ENCODE results near the gene PLEKHA5. TPM values are rescaled to one million over a fixed set of nuclear protein-coding genes. Genes with fewer than 3 reads are reported as not detected.

PLEKHA5 gene
- total RNA-seq, 1 donor from 2014 or later, result 30.2 TPM

DNA sequence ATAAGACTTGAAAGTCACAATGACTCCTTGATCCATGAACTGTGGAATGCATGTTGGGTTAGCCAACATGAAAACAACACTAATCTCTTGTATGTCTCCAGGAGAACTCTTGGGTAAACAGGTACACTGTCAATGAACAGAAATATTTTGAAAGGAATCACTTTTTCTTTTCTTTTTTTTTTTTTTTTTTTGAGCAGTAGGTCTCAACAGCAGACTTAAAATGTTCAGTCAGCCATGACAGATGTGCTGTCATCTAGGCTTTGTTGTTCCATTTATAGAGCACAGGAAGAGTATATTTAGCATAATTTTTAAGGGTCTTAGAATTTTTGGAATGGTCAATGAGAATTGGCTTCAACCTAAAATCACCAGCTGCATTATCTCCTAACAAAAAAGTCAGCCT, 2.3 kb upstream of the PLEKHA5 start:
- Mint-ChIP-seq H3K36me3 (ENCODE audit: low read depth, unreplicated experiment) (peaks cover 11% of the 10 kb centered on the region), H3K4me1 (ENCODE audit: unreplicated experiment) (peaks cover 13% of the 10 kb centered on the region), H3K4me3 (ENCODE audit: unreplicated experiment) (no peak overlapping the region), H3K9me3 (ENCODE audit: unreplicated experiment) (no peaks in the 10 kb centered on the region), H3K27me3 (ENCODE audit: unreplicated experiment) (peaks cover 5% of the 10 kb centered on the region), H3K27ac (ENCODE audit: unreplicated experiment) (no peak overlapping the region)
- TF ChIP-seq, protein P1, sequence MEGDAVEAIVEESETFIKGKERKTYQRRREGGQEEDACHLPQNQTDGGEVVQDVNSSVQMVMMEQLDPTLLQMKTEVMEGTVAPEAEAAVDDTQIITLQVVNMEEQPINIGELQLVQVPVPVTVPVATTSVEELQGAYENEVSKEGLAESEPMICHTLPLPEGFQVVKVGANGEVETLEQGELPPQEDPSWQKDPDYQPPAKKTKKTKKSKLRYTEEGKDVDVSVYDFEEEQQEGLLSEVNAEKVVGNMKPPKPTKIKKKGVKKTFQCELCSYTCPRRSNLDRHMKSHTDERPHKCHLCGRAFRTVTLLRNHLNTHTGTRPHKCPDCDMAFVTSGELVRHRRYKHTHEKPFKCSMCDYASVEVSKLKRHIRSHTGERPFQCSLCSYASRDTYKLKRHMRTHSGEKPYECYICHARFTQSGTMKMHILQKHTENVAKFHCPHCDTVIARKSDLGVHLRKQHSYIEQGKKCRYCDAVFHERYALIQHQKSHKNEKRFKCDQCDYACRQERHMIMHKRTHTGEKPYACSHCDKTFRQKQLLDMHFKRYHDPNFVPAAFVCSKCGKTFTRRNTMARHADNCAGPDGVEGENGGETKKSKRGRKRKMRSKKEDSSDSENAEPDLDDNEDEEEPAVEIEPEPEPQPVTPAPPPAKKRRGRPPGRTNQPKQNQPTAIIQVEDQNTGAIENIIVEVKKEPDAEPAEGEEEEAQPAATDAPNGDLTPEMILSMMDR (IDR thresholded peaks at IDR 0.05; ENCODE audit: unreplicated experiment), result no peak
- no peak for DNase-seq (ENCODE audit: low spot score)

DNA sequence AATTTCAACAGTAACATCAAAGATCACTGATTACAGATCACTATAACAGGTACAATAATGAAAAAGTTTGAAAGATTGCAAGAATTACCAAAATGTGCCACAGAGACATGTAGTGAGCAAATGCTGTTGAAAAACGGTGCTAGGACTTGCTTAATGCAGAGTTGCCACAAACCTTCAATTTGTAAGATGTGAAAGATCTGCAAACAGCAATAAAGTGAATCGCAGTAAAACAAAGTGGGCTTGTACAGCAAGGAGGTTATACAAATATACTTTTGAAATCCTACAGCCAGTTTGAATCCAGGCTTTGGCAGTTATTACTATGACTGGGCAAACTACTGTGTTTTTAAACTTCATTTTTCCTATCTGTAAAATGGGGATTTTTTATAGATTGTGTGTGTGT, 1.0 kb upstream of the PLEKHA5 start:
- Mint-ChIP-seq H3K36me3 (ENCODE audit: low read depth, unreplicated experiment) (peaks cover 11% of the 10 kb centered on the region), H3K27ac (ENCODE audit: unreplicated experiment) (no peak overlapping the region), H3K9me3 (ENCODE audit: unreplicated experiment) (no peaks in the 10 kb centered on the region), H3K4me3 (ENCODE audit: unreplicated experiment) (peak overlapping the region; percentile 90), H3K27me3 (ENCODE audit: unreplicated experiment) (peaks cover 5% of the 10 kb centered on the region), H3K4me1 (ENCODE audit: unreplicated experiment) (peaks cover 18% of the 10 kb centered on the region)
- TF ChIP-seq, protein P1 (IDR thresholded peaks at IDR 0.05; ENCODE audit: unreplicated experiment), result no peak
- no peak for DNase-seq (ENCODE audit: low spot score)

DNA sequence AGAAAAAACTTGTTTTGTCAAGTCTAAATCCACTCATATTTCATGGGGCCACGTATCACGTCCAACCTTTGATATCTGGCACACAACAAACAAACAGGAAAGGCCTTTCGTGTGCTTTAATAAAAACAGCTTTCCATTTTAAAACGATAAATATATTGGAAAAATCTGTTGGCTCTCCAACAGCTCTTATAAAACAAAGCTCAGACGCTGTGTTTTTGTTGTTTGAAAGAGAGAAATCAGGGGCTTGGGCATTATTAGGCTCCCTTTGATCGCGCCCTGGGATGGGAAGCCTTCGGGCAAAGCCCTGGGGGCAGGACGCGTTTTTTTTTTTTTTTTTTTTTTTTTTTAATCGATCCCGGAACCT, 429 bp upstream of the PLEKHA5 start:
- H3K4me1 Mint-ChIP-seq (ENCODE audit: unreplicated experiment), result peaks cover 18% of the 10 kb centered on the region
- peak overlapping the region; percentile 74 for H3K27ac Mint-ChIP-seq (ENCODE audit: unreplicated experiment)
- H3K9me3 Mint-ChIP-seq (ENCODE audit: unreplicated experiment), result no peaks in the 10 kb centered on the region
- H3K27me3 Mint-ChIP-seq (ENCODE audit: unreplicated experiment), result peaks cover 5% of the 10 kb centered on the region
- TF ChIP-seq, protein P1 (IDR thresholded peaks at IDR 0.05; ENCODE audit: unreplicated experiment), result no peak
- H3K4me3 Mint-ChIP-seq (ENCODE audit: unreplicated experiment), result peak overlapping the region; percentile 90
- peaks cover 11% of the 10 kb centered on the region for H3K36me3 Mint-ChIP-seq (ENCODE audit: low read depth, unreplicated experiment)
- DNase-seq (ENCODE audit: low spot score), result no peak

DNA sequence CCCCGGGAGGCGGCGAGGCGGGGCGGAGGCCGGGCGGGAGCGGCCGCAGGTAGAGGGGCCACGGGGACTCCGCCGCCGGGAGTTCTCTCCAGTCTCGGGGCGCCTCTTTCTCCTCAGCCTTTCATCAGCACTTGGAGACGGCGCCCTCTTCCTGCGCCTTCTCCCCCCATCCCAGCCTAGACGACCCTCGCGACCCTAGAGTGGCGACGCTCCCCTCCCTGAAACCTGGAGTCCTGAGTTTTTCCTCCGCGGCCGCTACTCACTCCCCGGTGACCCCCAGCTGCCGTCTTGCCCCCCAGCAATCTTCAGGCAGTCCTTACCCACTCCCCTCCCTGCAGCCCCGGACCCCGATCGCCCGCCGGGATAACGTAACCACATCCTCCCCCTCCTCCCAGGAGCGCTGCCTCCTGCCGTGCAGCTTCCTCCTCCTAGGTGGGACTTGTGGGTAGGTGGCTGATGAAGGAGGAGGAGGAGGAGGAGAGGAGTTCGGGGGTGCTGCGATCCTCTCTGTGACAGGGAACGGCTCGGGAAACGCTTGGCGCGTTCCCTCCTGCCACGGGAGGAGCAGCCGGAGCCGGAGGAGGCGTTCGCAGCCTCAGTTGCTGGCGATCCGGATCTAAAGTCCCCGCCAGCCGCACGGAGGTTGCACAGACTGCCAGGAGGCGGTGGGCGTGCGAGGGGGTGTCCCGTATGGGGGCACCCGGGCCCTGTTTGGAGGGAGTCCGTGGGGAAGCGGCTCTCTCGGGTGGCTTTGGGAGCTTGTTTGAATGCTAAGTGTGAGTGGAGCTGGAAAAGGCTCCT, 891 bp downstream of the PLEKHA5 start:
- peak overlapping the region; percentile 82 for H3K27ac Mint-ChIP-seq (ENCODE audit: unreplicated experiment)
- peaks cover 18% of the 10 kb centered on the region for H3K4me1 Mint-ChIP-seq (ENCODE audit: unreplicated experiment)
- H3K4me3 Mint-ChIP-seq (ENCODE audit: unreplicated experiment), result peak overlapping the region; percentile 98
- DNase-seq (ENCODE audit: low spot score), result peak; percentile 39
- H3K36me3 Mint-ChIP-seq (ENCODE audit: low read depth, unreplicated experiment), result peaks cover 15% of the 10 kb centered on the region
- H3K9me3 Mint-ChIP-seq (ENCODE audit: unreplicated experiment), result no peaks in the 10 kb centered on the region
- TF ChIP-seq, protein P1 (IDR thresholded peaks at IDR 0.05; ENCODE audit: unreplicated experiment), result no peak
- peaks cover 5% of the 10 kb centered on the region for H3K27me3 Mint-ChIP-seq (ENCODE audit: unreplicated experiment)

DNA sequence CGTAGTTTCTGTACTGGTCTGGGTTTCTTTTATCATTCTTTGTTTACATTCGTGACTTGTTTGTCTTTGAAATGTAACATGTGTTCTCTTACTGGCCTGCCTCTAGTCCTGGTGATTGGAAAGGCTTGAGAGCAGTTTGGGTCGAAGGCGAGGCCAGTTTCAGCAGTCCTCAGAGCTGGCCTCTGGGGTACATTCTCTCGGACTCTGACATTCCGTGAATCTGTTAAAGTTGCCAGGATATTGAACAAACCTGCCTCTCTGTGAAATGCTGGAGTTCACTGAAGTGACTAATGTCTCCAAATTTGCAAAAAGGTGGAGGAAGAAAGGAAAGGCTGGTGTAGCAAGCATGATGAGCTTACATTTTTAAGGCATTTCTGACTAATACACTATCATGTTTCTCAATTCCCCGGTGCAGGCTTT, 1.5 kb downstream of the PLEKHA5 start:
- H3K27ac Mint-ChIP-seq (ENCODE audit: unreplicated experiment), result peak overlapping the region; percentile 82
- DNase-seq (ENCODE audit: low spot score), result peak; percentile 6
- peak overlapping the region; percentile 98 for H3K4me3 Mint-ChIP-seq (ENCODE audit: unreplicated experiment)
- peaks cover 15% of the 10 kb centered on the region for H3K36me3 Mint-ChIP-seq (ENCODE audit: low read depth, unreplicated experiment)
- TF ChIP-seq, protein P1 (IDR thresholded peaks at IDR 0.05; ENCODE audit: unreplicated experiment), result no peak
- peaks cover 18% of the 10 kb centered on the region for H3K4me1 Mint-ChIP-seq (ENCODE audit: unreplicated experiment)
- no peaks in the 10 kb centered on the region for H3K9me3 Mint-ChIP-seq (ENCODE audit: unreplicated experiment)
- peaks cover 5% of the 10 kb centered on the region for H3K27me3 Mint-ChIP-seq (ENCODE audit: unreplicated experiment)

Measured in endothelial cell (in vitro differentiated cells).